CD14-positive monocyte (primary cell): ENCODE measurements around the gene LRRC7. TPM values are rescaled to one million over a fixed set of nuclear protein-coding genes. Genes with fewer than 3 reads are reported as not detected.

ENCODE experiments used
- DNase-seq, 3 donors: peaks; one replicate each; pipeline ENCODE4 v3.0.0-alpha.2; 2011 to 2022
- H2AFZ ChIP-seq: 2 replicates; pipeline ENCODE4 v1.6.0; 2012; ENCODE audit warnings: mild to moderate bottlenecking, low read depth, low read length, inconsistent platforms; ENCODE audit not compliant: insufficient read depth, poor library complexity, severe bottlenecking
- H3K27ac ChIP-seq, 2 donors: 1 replicate in 1 of 2; 2 replicates in 1 of 2; pipeline ENCODE4 v1.5.1; 2012 to 2013; ENCODE audit warnings: low read length in 2 of 2, control low read depth in 1 of 2, inconsistent platforms in 1 of 2, low read depth in 1 of 2, mild to moderate bottlenecking in 1 of 2
- H3K27me3 ChIP-seq, 2 donors: one replicate each; pipeline versions ENCODE4 v1.6.0 to v1.6.1; 2011 to 2013; ENCODE audit warnings: low read length in 2 of 2; ENCODE audit not compliant: control insufficient read depth in 2 of 2, insufficient read depth in 2 of 2
- H3K36me3 ChIP-seq, 2 donors: replicated peaks in 1 of 2; 1 replicate in 1 of 2; 2 replicates in 1 of 2; pipeline versions ENCODE4 v1.5.1 to v1.6.1; 2012 to 2013; ENCODE audit warnings: low read length in 2 of 2, control low read depth in 1 of 2, inconsistent platforms in 1 of 2, mild to moderate bottlenecking in 1 of 2; ENCODE audit not compliant: insufficient read depth in 2 of 2, control insufficient read depth in 1 of 2
- H3K4me1 ChIP-seq, 2 donors: 1 replicate in 1 of 2; 2 replicates in 1 of 2; pipeline versions ENCODE4 v1.5.1 to v1.6.1; 2012 to 2013; ENCODE audit warnings: low read length in 2 of 2, control low read depth in 1 of 2, inconsistent platforms in 1 of 2, mild to moderate bottlenecking in 1 of 2, moderate library complexity in 1 of 2; ENCODE audit not compliant: insufficient read depth in 2 of 2, control insufficient read depth in 1 of 2
- H3K4me2 ChIP-seq: replicated peaks from 2 replicates; pipeline ENCODE3; 2012; ENCODE audit warnings: low read length, moderate library complexity, mild to moderate bottlenecking; ENCODE audit not compliant: poor library complexity, severe bottlenecking; ENCODE audit errors: extremely low read depth
- H3K4me3 ChIP-seq, 3 experiments: fragments of 200-600 bp in 1 of 3; sonication (generic) in 1 of 3; replicated peaks in 1 of 3; 1 replicate in 2 of 3; 2 replicates in 1 of 3; pipeline ENCODE4 v1.5.1; 2011 to 2013; ENCODE audit warnings: low read length in 3 of 3, mild to moderate bottlenecking in 3 of 3, control low read depth in 2 of 3, low read depth in 2 of 3, inconsistent platforms in 1 of 3, moderate library complexity in 1 of 3
- H3K79me2 ChIP-seq: 2 replicates; pipeline ENCODE4 v1.6.0; 2012; ENCODE audit warnings: mild to moderate bottlenecking, control low read depth, inconsistent platforms, low read length, moderate library complexity; ENCODE audit not compliant: insufficient read depth
- H3K9ac ChIP-seq: 2 replicates; pipeline ENCODE4 v1.6.0; 2017; ENCODE audit warnings: low read length, mild to moderate bottlenecking; ENCODE audit not compliant: insufficient read depth, poor library complexity, severe bottlenecking
- H3K9me3 ChIP-seq, 2 donors: replicated peaks in 1 of 2; 1 replicate in 1 of 2; 2 replicates in 1 of 2; pipeline versions ENCODE4 v1.5.1 to v1.6.1; 2012 to 2013; ENCODE audit warnings: low read length in 2 of 2, control low read depth in 1 of 2; ENCODE audit not compliant: control insufficient read depth in 1 of 2, insufficient read depth in 1 of 2
- H4K20me1 ChIP-seq: 2 replicates; pipeline ENCODE4 v1.6.0; 2012; ENCODE audit warnings: mild to moderate bottlenecking, low read length, control low read depth, moderate library complexity; ENCODE audit not compliant: insufficient read depth
- H3K27ac Mint-ChIP-seq, 7 donors: one replicate each; pipeline ENCODE4 v1.8.0; 2020; ENCODE audit warnings: mild to moderate bottlenecking in 7 of 7, mixed read lengths in 7 of 7, moderate library complexity in 6 of 7, inconsistent platforms in 2 of 7
- H3K27me3 Mint-ChIP-seq, 3 donors: one replicate each; pipeline ENCODE4 v1.8.0; 2021 to 2022; ENCODE audit warnings: low read depth in 3 of 3, mild to moderate bottlenecking in 3 of 3, mixed read lengths in 3 of 3, moderate library complexity in 3 of 3, inconsistent platforms in 1 of 3
- H3K36me3 Mint-ChIP-seq, 2 donors: one replicate each; pipeline ENCODE4 v1.8.0; 2020; ENCODE audit warnings: mixed read lengths in 2 of 2, inconsistent platforms in 1 of 2, mild to moderate bottlenecking in 1 of 2
- H3K4me1 Mint-ChIP-seq: one replicate; pipeline ENCODE4 v1.8.0; 2020; ENCODE audit warnings: mild to moderate bottlenecking, mixed read lengths
- H3K4me3 Mint-ChIP-seq, 2 donors: one replicate each; pipeline ENCODE4 v1.8.0; 2020; ENCODE audit warnings: mild to moderate bottlenecking in 2 of 2, mixed read lengths in 2 of 2, moderate library complexity in 1 of 2
- H3K9me3 Mint-ChIP-seq, 7 donors: one replicate each; pipeline ENCODE4 v1.8.0; 2020 to 2022; ENCODE audit warnings: mixed read lengths in 7 of 7, mild to moderate bottlenecking in 6 of 7, moderate library complexity in 6 of 7, inconsistent platforms in 2 of 7
- WGBS: methylation state at CpG from one replicate; pipeline ENCODE4 v1.1.5; 2013; ENCODE audit warnings: missing lambda C conversion rate; ENCODE audit not compliant: insufficient coverage; 5-methylcytosine and 5-hydroxymethylcytosine counted together
- intact Hi-C, 2 donors: fragments of 100-400 bp; cut with micrococcal nuclease; formaldehyde crosslinking; loops; one replicate each; pipeline versions ENCODE4 v1.15.0 to v1.15.1; 2023
- polyA plus RNA-seq, 3 donors: library from polyadenylated mRNA; depleted of rRNA in 1 of 3; unstranded in 2 of 3; stranded (reverse) in 1 of 3; fragments of 300-500 nt in 2 of 3; fragments of >200 nt in 1 of 3; fragmentation: Illumina TruSeq in 2 of 3; gene quantifications; 1 replicate in 2 of 3; 2 replicates in 1 of 3; pipeline ENCODE4 v1.2.3, GENCODE V29; 2012 to 2021
- TF ChIP-seq, protein P1 (sequence below): fragments of 200-600 bp; IDR thresholded peaks from one replicate; pipeline ENCODE4 v1.8.0; 2022; ENCODE audit warnings: antibody characterized with exemption, mild to moderate bottlenecking

The LRRC7 gene
- polyA plus RNA-seq, 3 donors = not detected

DNA sequence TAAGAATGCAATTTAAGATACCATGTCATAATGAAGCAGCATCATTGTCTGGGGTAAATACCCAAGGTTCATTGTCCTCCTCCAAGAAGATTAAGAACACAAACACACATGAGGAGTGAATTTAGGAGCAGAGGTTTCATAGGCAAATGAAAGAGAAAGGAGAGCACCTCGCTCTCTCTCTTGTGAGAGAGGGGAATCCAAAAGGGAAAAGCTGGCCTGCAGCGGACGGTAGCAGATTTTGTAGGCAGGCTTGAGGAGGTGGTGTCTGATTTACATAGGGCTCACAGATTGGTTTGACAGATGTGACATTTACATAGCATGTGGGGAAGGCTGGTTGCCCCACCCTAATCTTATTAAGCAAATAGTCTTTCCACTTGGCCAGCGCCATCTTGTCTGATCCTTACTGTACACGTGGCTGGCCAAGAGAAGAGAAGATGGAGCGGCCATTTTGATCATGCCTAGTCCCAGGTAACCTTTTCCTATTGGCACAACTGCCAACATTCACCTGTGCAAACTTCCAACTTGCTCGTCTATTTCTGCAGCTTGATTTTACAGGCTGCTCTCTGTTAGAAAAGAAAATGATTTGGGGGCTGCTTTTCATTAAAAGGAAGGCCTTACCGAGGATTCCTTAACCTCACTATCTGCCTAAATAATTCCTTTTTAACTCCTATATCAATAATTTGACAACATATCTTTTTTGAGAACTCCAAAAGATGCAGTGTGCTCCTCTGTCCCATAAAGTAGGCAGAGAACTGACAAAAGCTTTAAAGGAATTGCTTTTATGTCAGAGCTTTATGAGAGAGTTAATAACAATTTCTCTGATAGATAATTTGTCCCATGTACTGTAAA, 16.0 kb upstream of the LRRC7 start:
- Histone ChIP-seq H3K36me3 (no peaks in the 10 kb centered on the region), H3K79me2 (no peaks in the 10 kb centered on the region)

DNA sequence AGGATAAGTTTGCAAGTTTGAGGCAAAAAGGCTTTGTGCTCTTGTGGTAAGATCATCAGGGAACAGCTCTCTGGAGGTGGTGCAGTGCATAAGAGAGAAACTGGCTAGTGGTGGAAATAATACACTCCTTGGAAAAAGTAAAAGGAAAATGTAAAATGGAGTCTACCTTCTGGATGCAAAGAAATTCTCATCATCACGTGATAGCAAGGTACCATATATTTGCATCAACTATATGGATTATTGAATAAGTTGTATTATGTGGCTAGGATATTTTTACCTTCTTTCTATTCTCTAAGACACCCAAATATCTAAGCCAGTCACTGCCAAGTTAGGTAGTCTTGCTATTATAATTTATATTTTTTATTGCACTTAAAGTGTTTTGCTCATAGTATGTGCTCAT, 14.0 kb upstream of the LRRC7 start:
- H3K27ac Mint-ChIP-seq = no peak overlapping the region
- H3K4me3 Mint-ChIP-seq = no peak overlapping the region
- H3K36me3 Mint-ChIP-seq = no peaks in the 10 kb centered on the region
- no peak overlapping the region for H3K4me3 ChIP-seq
- H3K4me2 ChIP-seq = no peak overlapping the region
- no peak overlapping the region for H3K27ac ChIP-seq
- no peaks in the 10 kb centered on the region for H3K9me3 ChIP-seq
- no peaks in the 10 kb centered on the region for H3K4me1 Mint-ChIP-seq
- WGBS = no CpG with 5 or more reads among the region's 1 CpG
- no peak for DNase-seq
- peaks cover 0 to 9% (median 4%) of the 10 kb centered on the region in 7 donors for H3K9me3 Mint-ChIP-seq
- no peak overlapping the region for H2AFZ ChIP-seq
- no peaks in the 10 kb centered on the region for H3K27me3 Mint-ChIP-seq
- no peaks in the 10 kb centered on the region for H3K79me2 ChIP-seq
- intact Hi-C loops = no loop called here
- H3K4me1 ChIP-seq = no peaks in the 10 kb centered on the region
- TF ChIP-seq, protein P1, sequence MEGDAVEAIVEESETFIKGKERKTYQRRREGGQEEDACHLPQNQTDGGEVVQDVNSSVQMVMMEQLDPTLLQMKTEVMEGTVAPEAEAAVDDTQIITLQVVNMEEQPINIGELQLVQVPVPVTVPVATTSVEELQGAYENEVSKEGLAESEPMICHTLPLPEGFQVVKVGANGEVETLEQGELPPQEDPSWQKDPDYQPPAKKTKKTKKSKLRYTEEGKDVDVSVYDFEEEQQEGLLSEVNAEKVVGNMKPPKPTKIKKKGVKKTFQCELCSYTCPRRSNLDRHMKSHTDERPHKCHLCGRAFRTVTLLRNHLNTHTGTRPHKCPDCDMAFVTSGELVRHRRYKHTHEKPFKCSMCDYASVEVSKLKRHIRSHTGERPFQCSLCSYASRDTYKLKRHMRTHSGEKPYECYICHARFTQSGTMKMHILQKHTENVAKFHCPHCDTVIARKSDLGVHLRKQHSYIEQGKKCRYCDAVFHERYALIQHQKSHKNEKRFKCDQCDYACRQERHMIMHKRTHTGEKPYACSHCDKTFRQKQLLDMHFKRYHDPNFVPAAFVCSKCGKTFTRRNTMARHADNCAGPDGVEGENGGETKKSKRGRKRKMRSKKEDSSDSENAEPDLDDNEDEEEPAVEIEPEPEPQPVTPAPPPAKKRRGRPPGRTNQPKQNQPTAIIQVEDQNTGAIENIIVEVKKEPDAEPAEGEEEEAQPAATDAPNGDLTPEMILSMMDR = no peak
- no peaks in the 10 kb centered on the region for H3K36me3 ChIP-seq
- no peak overlapping the region for H3K9ac ChIP-seq
- no peaks in the 10 kb centered on the region for H3K27me3 ChIP-seq
- no peaks in the 10 kb centered on the region for H4K20me1 ChIP-seq

More for the DNA sequence above, 16.0 kb upstream of the LRRC7 start:
- Mint-ChIP-seq H3K27ac (no peak overlapping the region), H3K27me3 (no peaks in the 10 kb centered on the region), H3K4me1 (no peaks in the 10 kb centered on the region), H3K36me3 (no peaks in the 10 kb centered on the region), H3K9me3 (peaks cover 0 to 2% (median 0%) of the 10 kb centered on the region in 7 donors), H3K4me3 (no peak overlapping the region)
- intact Hi-C loops = no loop called here
- Histone ChIP-seq H3K27me3 (no peaks in the 10 kb centered on the region), H4K20me1 (no peaks in the 10 kb centered on the region), H2AFZ (no peak overlapping the region), H3K4me3 (no peak overlapping the region), H3K9ac (no peak overlapping the region), H3K4me1 (no peaks in the 10 kb centered on the region), H3K9me3 (no peaks in the 10 kb centered on the region), H3K4me2 (no peak overlapping the region), H3K27ac (no peak overlapping the region)
- WGBS = 100% methylated on average over 3 of the region's 8 CpGs
- TF ChIP-seq, protein P1 = no peak
- no peak for DNase-seq
